HepG2 (cell line): ENCODE measurements around the gene MTHFR. TPM values are rescaled to one million over a fixed set of nuclear protein-coding genes. Genes with fewer than 3 reads are reported as not detected.
A peak's percentile ranks its signal among the peaks of the same experiment; 100 is the strongest.

Experiments used
- ATM ChIP-seq: fragments of 450-650 bp; IDR thresholded peaks from 2 replicates; pipeline ENCODE4 v1.7.1; 2017; ENCODE audit warnings: mild to moderate bottlenecking, borderline replicate concordance
- CCAR2 ChIP-seq: fragments of 200-400 bp; formaldehyde crosslinking; optimal IDR thresholded peaks from 2 replicates; pipeline ENCODE3; 2018; ENCODE audit warnings: low read depth, mild to moderate bottlenecking, low read length, moderate library complexity
- FOXA1 ChIP-seq, 2 experiments: fragments of 450-650 bp in 1 of 2; sonication (generic) in 1 of 2; formaldehyde crosslinking in 1 of 2; IDR thresholded peaks; 2 replicates each; pipeline versions ENCODE4 v1.4.0 to v1.6.1; 2016 to 2020; ENCODE audit warnings: missing genetic modification reagents in 1 of 2
- FOXP4 ChIP-seq: sonication (generic); formaldehyde crosslinking; IDR thresholded peaks from 2 replicates; pipeline ENCODE4 v1.4.0; 2020; ENCODE audit warnings: missing genetic modification reagents
- HOXA9 ChIP-seq: sonication (generic); formaldehyde crosslinking; IDR thresholded peaks from 2 replicates; pipeline ENCODE4 v1.8.1; 2022; ENCODE audit warnings: missing genetic modification reagents, mild to moderate bottlenecking, moderate library complexity, borderline replicate concordance
- KDM2A ChIP-seq: sonication (generic); formaldehyde crosslinking; IDR thresholded peaks from 2 replicates; pipeline ENCODE4 v1.4.0; 2020; ENCODE audit warnings: low read depth, missing genetic modification reagents, borderline replicate concordance
- MEIS2 ChIP-seq: sonication (generic); formaldehyde crosslinking; IDR thresholded peaks from 2 replicates; pipeline ENCODE4 v1.9.0; 2021; ENCODE audit warnings: mild to moderate bottlenecking, missing genetic modification reagents
- RBAK ChIP-seq: sonication (generic); formaldehyde crosslinking; IDR thresholded peaks from 2 replicates; pipeline ENCODE4 v1.5.1; 2020; ENCODE audit warnings: mild to moderate bottlenecking, missing genetic modification reagents
- SCMH1 ChIP-seq: sonication (generic); formaldehyde crosslinking; IDR thresholded peaks from 2 replicates; pipeline ENCODE4 v1.9.0; 2021; ENCODE audit warnings: missing genetic modification reagents, mild to moderate bottlenecking, borderline replicate concordance
- SKIL ChIP-seq: sonication (generic); formaldehyde crosslinking; IDR thresholded peaks from 2 replicates; pipeline ENCODE4 v1.8.0; 2022; ENCODE audit warnings: missing genetic modification reagents, mild to moderate bottlenecking, moderate library complexity, borderline replicate concordance
- ZBTB3 ChIP-seq: sonication (generic); formaldehyde crosslinking; IDR thresholded peaks from 2 replicates; pipeline ENCODE4 v1.4.0; 2020; ENCODE audit warnings: low read depth, mild to moderate bottlenecking, moderate library complexity, missing genetic modification reagents, borderline replicate concordance
- ZFP37 ChIP-seq: sonication (generic); formaldehyde crosslinking; IDR thresholded peaks from 2 replicates; pipeline ENCODE4 v1.4.0; 2020; ENCODE audit warnings: missing genetic modification reagents, borderline replicate concordance
- ZNF619 ChIP-seq: sonication (generic); formaldehyde crosslinking; IDR thresholded peaks from 2 replicates; pipeline ENCODE4 v1.4.0; 2020; ENCODE audit warnings: mild to moderate bottlenecking, missing genetic modification reagents
- ZNF83 ChIP-seq: sonication (generic); formaldehyde crosslinking; IDR thresholded peaks from 2 replicates; pipeline ENCODE4 v1.4.0; 2020; ENCODE audit warnings: missing genetic modification reagents, mild to moderate bottlenecking, borderline replicate concordance
- ZNF839 ChIP-seq: sonication (generic); formaldehyde crosslinking; IDR thresholded peaks from 2 replicates; pipeline ENCODE4 v1.4.0; 2020; ENCODE audit warnings: missing genetic modification reagents, mild to moderate bottlenecking, borderline replicate concordance
- polyA plus RNA-seq, 8 experiments: library from polyadenylated mRNA; depleted of rRNA in 3 of 8; stranded (reverse) in 7 of 8; unstranded in 1 of 8; fragments of >200 nt; fragmentation: Illumina TruSeq in 4 of 8; extraction: Trizol in 4 of 8; gene quantifications; 2 replicates each; pipeline versions ENCODE4 v1.2.1 to v1.2.3, GENCODE V29; 2011 to 2016; ENCODE audit warnings: low read depth in 4 of 8, missing spikeins in 1 of 8, mixed read lengths in 1 of 8; ENCODE audit not compliant: insufficient read depth in 1 of 8
- total RNA-seq, 5 experiments: library from RNA; depleted of rRNA; stranded (reverse); fragments of >200 nt; fragmentation: Illumina TruSeq; extraction: Trizol; gene quantifications; 2 replicates each; pipeline ENCODE4 v1.2.3, GENCODE V29; 2016; ENCODE audit warnings: low read depth in 1 of 5
- TF ChIP-seq, protein P1 (sequence below): sonication (generic); formaldehyde crosslinking; IDR thresholded peaks from 2 replicates; pipeline ENCODE4 v1.4.0; 2020; ENCODE audit warnings: missing genetic modification reagents, borderline replicate concordance
- TF ChIP-seq, protein P2 (sequence below): sonication (generic); formaldehyde crosslinking; IDR thresholded peaks from 2 replicates; pipeline ENCODE4 v1.4.0; 2020; ENCODE audit warnings: mild to moderate bottlenecking, missing genetic modification reagents

The MTHFR gene
- total and polyA plus RNA-seq, 2 of the 13 experiments (the other 11 are each of a cell fraction or from before 2014, with no cell fraction given) = 3.8 to 8.2 TPM

GRCh38 chr1:11735854-11736745 is 69.7 kb downstream of the MTHFR start, which contains the start of gene AGTRAP (continued):
- TF ChIP-seq, protein P1, sequence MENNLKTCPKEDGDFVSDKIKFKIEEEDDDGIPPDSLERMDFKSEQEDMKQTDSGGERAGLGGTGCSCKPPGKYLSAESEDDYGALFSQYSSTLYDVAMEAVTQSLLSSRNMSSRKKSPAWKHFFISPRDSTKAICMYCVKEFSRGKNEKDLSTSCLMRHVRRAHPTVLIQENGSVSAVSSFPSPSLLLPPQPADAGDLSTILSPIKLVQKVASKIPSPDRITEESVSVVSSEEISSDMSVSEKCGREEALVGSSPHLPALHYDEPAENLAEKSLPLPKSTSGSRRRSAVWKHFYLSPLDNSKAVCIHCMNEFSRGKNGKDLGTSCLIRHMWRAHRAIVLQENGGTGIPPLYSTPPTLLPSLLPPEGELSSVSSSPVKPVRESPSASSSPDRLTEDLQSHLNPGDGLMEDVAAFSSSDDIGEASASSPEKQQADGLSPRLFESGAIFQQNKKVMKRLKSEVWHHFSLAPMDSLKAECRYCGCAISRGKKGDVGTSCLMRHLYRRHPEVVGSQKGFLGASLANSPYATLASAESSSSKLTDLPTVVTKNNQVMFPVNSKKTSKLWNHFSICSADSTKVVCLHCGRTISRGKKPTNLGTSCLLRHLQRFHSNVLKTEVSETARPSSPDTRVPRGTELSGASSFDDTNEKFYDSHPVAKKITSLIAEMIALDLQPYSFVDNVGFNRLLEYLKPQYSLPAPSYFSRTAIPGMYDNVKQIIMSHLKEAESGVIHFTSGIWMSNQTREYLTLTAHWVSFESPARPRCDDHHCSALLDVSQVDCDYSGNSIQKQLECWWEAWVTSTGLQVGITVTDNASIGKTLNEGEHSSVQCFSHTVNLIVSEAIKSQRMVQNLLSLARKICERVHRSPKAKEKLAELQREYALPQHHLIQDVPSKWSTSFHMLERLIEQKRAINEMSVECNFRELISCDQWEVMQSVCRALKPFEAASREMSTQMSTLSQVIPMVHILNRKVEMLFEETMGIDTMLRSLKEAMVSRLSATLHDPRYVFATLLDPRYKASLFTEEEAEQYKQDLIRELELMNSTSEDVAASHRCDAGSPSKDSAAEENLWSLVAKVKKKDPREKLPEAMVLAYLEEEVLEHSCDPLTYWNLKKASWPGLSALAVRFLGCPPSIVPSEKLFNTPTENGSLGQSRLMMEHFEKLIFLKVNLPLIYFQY (CRISPR knock-in tag) = no peak
- no peak for TF ChIP-seq ZNF83 (CRISPR knock-in tag)
- no peak for TF ChIP-seq CCAR2
- TF ChIP-seq ZNF619 = no peak
- no peak; the same call in 1 of the 2 replicates for TF ChIP-seq KDM2A (CRISPR knock-in tag)
- 0 out of 2 replicates have a peak, but pooled peaks have one; percentile 39 for TF ChIP-seq ZBTB3 (CRISPR knock-in tag)
- TF ChIP-seq ATM = no peak
- 0 out of 2 replicates have a peak, but pooled peaks have one; percentile 21 for TF ChIP-seq MEIS2 (CRISPR knock-in tag)
- TF ChIP-seq FOXP4 (CRISPR knock-in tag) = no peak
- TF ChIP-seq ZFP37 (CRISPR knock-in tag) = no peak
- no peak for TF ChIP-seq RBAK (CRISPR knock-in tag)
- TF ChIP-seq SCMH1 = no peak
- no peak for TF ChIP-seq ZNF839
- no peak for TF ChIP-seq HOXA9 (CRISPR knock-in tag)
- TF ChIP-seq FOXA1 (IDR thresholded peaks at IDR 0.05) = no peak
- TF ChIP-seq FOXA1 (CRISPR knock-in tag; IDR thresholded peaks at IDR 0.05) = no peak
- TF ChIP-seq, protein P2, sequence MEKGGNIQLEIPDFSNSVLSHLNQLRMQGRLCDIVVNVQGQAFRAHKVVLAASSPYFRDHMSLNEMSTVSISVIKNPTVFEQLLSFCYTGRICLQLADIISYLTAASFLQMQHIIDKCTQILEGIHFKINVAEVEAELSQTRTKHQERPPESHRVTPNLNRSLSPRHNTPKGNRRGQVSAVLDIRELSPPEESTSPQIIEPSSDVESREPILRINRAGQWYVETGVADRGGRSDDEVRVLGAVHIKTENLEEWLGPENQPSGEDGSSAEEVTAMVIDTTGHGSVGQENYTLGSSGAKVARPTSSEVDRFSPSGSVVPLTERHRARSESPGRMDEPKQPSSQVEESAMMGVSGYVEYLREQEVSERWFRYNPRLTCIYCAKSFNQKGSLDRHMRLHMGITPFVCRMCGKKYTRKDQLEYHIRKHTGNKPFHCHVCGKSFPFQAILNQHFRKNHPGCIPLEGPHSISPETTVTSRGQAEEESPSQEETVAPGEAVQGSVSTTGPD (CRISPR knock-in tag) = no peak
- TF ChIP-seq SKIL (CRISPR knock-in tag) = no peak
